NCI-H524 treated with DMSO at 0.1 percent for 48 hours (cell line): ENCODE measurements around the gene TBCD.

Experiments
- DNase-seq: peaks from one replicate; lab custom pipeline; 2025; lab: John Stamatoyannopoulos, UW

Gene TBCD

GRCh38 chr17:82810644-82811430 is 59.0 kb downstream of the TBCD start:
- no peak for DNase-seq

DNA sequence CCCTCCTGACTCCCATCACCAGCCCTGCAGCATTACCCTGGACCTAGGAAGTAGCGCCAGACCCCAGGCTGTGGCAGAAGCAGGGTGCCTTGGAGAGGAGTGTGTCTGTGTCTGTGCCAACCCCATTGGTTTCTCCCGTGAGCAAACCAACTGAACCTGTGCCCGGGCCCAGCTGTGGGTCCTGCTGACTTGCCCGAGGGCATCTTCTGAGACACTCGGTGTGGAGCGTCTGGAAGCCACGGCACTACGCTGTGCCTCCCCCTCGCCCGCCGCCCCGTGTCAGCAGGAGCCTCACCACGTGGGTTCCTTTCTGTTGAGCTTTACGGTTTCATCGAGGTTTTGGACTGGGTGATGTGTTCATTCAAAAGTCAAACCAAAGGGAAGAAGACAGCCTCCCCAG is 60.2 kb downstream of the TBCD start:
- DNase-seq: no peak

DNA sequence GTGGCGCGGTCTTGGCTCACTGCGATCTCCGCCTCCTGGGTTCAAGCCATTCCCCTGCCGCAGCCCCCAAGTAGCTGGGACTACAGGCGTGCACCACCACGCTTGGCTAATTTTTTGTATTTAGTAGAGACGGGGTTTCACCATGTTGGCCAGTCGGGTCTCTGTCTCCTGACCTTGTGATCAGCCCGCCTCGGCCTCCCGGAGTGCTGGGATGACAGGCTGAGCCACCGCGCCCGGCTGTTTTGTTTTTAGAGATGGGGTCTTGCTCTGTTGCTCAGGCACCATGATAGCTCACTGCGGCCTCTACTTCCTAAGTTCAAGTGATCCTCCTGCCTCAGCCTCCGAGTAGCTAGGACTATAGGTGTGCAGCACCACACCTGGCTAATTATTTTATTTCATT is 60.7 kb downstream of the TBCD start:
- no peak for DNase-seq

GRCh38 chr17:82813299-82814051 is 61.6 kb downstream of the TBCD start:
- no peak for DNase-seq

GRCh38 chr17:82814834-82815233 is 63.0 kb downstream of the TBCD start:
- no peak for DNase-seq

GRCh38 chr17:82815354-82815753 is 63.5 kb downstream of the TBCD start:
- no peak for DNase-seq

DNA sequence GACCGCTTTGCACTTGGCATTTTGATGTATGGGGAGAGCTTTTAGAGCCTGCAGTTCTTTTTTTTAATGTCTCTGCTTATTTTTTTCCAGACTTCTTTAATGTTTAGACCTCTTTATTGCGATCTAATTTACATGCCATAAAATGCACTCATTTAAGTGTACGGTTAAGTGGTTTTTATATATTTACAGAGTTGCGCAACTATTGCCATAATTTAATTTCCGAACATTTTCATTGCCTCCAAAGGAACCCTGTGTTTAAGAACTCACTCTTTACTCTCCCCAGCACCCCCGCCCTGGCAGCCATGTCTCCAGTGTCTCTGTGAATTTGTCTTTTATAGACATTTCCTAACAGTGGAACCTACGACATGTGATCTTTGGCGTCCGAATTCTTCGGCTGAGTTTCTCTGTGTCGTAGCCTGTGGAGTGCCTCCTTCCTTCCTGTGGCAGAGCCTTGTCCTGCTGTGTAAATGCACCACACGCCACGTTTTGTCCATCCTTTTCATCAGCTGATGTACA is 64.0 kb downstream of the TBCD start:
- DNase-seq: no peak

DNA sequence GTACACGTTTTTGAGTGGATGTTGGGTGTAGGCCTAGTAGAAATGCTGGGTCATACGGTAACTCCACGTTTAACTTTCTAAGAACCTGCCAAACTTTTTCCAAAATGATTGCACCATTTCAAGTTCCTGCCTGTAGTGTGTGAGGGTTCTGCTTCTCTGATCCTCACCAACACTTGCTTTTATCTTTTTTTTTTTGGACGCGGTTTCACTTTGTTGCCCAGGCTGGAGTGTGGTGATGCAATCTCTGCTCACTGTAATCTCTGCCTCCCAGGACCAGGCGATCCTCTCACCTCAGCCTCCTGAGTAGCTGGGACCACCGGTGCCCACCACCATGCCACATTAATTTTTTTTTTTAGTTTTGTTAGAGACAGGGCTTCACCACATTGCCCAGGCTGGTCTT is 64.5 kb downstream of the TBCD start:
- no peak for DNase-seq

DNA sequence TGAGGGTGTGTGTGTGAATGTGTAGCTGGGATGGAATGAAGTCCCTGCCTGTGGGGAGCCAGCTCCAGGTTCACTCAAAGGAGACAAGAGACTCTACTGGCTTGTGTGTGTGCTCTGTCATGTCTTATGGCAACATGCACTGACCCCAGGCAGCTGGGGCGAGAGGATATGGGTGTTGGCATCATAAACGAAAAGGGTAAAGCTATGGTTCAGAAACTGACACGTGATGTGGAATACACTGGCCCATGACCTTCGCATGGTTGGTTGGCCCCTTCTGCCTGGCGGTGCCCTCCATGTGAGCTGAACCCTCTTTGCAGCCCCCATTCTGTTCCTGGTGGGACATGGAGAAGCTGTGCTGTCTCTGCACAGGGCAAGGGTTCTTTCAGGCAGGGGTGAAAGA is 66.1 kb downstream of the TBCD start:
- DNase-seq: no peak

DNA sequence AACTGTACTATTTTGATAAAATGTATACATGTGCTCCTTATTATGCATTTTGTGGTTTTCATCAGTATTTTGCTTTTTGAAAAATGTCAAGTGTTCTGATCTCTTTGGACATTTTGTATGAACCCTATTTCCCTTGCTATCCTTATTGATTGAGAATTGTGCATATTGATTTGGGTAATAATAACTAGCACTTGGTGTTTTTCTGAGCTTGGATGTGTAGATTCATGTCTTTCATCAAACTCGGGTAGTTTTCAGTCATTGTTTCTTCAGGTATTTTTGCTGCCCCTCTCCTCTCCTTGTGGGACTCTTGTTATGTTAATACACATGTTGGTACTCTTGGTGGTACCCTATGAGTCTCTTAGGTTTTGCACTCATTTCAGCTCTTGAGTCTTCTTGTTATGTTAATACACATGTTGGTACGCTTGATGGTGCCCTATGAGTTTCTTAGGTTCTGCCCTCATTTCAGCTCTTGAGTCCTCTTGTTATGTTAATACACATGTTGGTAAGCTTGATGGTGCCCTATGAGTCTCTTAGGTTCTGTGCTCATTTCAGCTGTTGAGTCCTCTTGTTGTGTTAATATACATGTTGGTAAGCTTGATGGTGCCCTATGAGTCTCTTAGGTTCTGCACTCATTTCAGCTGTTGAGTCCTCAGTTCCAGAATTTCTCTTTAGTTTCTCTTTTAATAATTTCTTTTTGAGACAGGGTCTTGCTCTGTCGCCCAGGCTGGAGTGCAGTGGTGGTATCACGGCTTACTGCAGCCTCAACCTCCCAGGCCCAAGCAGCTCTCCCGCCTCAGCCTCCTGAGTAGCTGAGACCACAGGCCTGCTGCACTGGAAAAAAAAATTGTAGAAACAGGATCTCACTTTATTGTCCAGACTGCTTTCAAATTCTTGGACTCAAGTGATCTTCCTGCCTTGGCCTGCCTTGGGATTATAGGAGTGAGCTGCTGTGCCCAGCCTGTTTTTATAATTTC is 68.7 kb downstream of the TBCD start:
- DNase-seq: no peak

- DNase-seq: no peak
These were observed 69.7 kb downstream of the TBCD start for GRCh38 chr17:82821554-82821953.

- no peak for DNase-seq
These were observed 70.4 kb downstream of the TBCD start for GRCh38 chr17:82822281-82822680.

- DNase-seq: no peak
These were observed 71.1 kb downstream of the TBCD start for GRCh38 chr17:82823004-82823403.

DNA sequence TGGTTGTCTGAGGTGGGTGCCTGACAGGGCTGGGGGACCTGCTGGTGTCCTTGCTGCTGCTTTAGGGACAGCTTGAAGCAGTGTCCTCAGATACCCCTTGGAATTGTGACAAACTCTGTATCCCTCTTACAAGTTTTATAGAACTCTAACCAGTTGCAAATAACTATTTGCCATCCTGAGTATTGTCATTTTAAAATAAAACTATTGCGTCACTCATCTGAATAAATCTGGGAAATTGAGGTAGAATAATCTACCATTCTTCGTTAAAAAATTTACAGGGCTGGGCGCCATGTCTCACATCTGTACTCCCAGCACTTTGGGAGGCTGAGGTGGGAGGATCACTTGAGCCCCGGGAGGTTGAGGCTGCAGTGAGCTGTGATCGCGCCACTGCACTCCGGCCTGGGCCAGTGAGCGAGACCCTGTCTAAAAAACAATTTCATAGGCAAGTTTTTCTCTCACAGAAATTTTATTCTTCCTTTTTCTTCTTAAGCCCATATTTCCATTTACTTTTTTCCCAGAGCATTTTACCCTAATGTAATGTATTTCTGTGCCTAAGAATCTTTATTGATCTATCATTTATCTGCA is 73.8 kb downstream of the TBCD start:
- no peak for DNase-seq

DNA sequence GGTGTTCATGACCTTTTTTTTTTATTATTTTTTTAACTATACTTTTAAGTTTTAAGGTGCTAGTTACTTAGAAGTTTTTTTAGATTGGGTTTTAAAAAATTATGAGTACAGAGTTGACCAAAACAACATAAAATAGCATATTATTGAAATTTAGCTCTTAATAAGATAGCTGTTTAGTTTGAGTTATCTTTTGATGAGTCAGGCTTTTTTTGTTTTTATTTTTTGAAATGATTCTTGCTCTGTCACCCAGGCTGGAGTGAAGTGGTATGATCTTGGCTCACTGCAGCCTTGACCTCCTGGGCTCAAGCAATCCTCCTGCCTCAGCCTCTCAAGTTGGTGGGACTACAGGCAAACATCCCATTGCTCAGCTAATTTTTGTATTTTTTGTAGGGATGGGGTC is 74.3 kb downstream of the TBCD start:
- DNase-seq: no peak

GRCh38 chr17:82826956-82827355 is 75.1 kb downstream of the TBCD start:
- no peak for DNase-seq

- no peak for DNase-seq
These were observed 77.1 kb downstream of the TBCD start for GRCh38 chr17:82828875-82829487.

DNA sequence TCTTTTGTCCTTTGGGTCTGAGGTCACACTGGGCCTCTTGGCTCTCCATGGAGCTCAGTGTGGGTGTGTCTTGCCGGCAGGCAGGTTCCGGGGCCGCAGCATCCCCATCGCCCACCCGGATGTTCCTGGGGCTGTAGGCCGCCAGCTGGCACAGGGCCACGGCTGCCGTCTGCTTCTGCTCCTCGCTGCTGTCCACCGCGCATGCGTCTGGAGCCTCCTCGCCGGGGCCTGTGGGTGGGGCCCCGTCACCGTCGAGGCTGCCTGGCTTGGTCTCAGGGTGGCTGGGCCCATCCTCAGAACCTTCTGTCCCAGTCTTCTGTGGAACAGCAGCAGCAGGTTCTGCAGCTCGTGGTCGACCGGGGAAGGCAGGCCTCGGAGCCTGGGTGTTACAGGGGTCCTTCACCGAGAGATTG is 78.4 kb downstream of the TBCD start:
- peak; percentile 2 for DNase-seq

DNA sequence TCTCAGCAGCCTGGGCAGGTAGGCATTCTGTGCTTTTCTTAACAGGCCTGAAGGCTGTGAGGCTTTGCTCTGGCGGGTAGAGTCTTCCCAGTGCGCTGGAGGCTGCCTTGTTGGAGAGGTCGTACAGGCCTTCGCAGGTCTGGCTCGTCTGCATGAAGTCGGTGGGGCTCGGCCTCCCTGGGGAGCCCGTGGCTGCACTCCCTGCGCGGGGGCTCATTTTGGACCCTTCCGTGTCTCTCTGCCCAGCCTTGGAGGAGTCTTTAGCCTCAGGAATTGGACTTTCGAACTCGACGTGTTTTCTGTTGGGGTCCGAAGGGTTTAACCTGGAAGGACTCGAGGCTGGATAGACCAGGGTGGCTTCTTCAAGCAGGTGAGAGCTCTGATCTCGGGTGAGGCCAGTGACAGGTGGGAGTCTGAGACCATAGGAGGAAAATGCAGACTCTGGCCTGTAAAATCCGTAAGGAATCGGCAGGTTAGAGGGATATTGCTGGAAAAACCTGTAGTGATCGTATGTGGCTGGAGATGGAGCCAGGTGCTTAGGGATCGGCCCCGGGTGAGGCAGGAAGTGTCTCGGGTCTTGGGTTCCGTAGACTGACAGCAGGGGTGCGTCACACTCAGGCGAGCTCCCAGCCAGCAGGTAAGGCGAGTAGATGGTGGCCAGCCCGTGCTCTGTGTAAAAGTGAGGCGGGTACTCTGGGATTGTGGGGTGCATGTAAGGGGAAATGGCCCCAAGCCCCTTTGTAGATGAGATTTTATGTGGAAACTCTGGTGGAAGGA is 79.4 kb downstream of the TBCD start:
- no peak for DNase-seq

- no peak for DNase-seq
These were observed 79.9 kb downstream of the TBCD start for GRCh38 chr17:82831818-82832200.

DNA sequence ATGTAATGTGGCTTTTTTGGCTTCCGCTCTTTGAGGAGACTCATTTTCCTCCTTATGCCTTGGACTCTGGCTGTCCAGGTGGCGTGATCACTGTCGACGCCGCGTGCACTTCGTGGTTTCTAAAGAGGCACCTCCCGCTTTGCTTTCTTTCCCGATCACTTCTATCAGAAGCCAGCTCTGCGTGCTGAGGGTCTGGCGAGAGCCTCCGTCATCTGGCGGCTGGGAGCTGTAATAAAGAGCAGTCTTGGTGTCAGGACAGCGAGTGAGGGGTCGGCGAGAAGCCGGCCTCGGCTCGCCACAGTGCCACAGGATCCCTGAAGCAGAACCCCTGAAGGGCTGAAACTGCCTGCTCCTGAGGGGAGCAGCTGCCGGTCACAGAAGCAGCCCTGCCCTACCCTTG is 80.5 kb downstream of the TBCD start:
- DNase-seq: no peak
